Vagina (tissue), 2 donors: ENCODE results near the gene ALKBH8. TPM values are rescaled to one million over a fixed set of nuclear protein-coding genes. Genes with fewer than 3 reads are reported as not detected.

ENCODE experiments used
- DNase-seq, 2 donors: peaks; one replicate each; pipeline ENCODE4 v3.0.0-alpha.2; 2017; ENCODE audit errors: extremely low spot score in 2 of 2
- H3K27ac ChIP-seq: fragments of 200-600 bp; sonication (generic); one replicate; pipeline ENCODE4 v1.5.1; 2019
- H3K27me3 ChIP-seq: fragments of 200-600 bp; sonication (generic); one replicate; pipeline ENCODE4 v1.5.1; 2019
- H3K36me3 ChIP-seq, 2 donors: fragments of 200-600 bp; sonication (generic); one replicate each; pipeline ENCODE4 v1.5.1; 2017 to 2019
- H3K4me1 ChIP-seq: fragments of 200-600 bp; sonication (generic); one replicate; pipeline ENCODE4 v1.5.1; 2019
- H3K4me3 ChIP-seq, 2 donors: fragments of 200-600 bp; sonication (generic); 1 replicate in 1 of 2; 2 replicates in 1 of 2; pipeline ENCODE4 v1.5.1; 2016 to 2019
- H3K9me3 ChIP-seq: fragments of 200-600 bp; sonication (generic); one replicate; pipeline ENCODE4 v1.5.1; 2019
- POLR2A ChIP-seq, 2 donors: fragments of 450-650 bp; IDR thresholded peaks; one replicate each; pipeline ENCODE4 v1.6.1; 2017; ENCODE audit warnings: antibody characterized with exemption in 2 of 2, mild to moderate bottlenecking in 2 of 2, moderate library complexity in 2 of 2
- POLR2AphosphoS5 ChIP-seq, 2 donors: sonication (generic); formaldehyde crosslinking; IDR thresholded peaks; one replicate each; pipeline ENCODE4 v1.9.0; 2017; ENCODE audit warnings: antibody characterized with exemption in 2 of 2, mild to moderate bottlenecking in 2 of 2, low read depth in 1 of 2; ENCODE audit not compliant: insufficient read depth in 1 of 2
- intact Hi-C: fragments of 100-400 bp; cut with DNase I; formaldehyde crosslinking; loops from one replicate; pipeline ENCODE4 v1.15.1; 2023
- total RNA-seq: library from RNA; depleted of rRNA; stranded (reverse); fragments of >200 nt; gene quantifications from one replicate; pipeline ENCODE4 v1.2.3, GENCODE V29; 2016
- TF ChIP-seq, protein P1 (sequence below), 3 experiments: fragments of 450-650 bp in 2 of 3; fragments of 200-600 bp in 1 of 3; sonication (generic) in 1 of 3; IDR thresholded peaks; one replicate each; pipeline ENCODE4 v1.5.1; 2017 to 2019; ENCODE audit warnings: antibody characterized with exemption in 3 of 3, mild to moderate bottlenecking in 2 of 3, moderate library complexity in 2 of 3

Gene ALKBH8
- total RNA-seq, 1 donor from 2014 or later = 3.4 TPM

DNA sequence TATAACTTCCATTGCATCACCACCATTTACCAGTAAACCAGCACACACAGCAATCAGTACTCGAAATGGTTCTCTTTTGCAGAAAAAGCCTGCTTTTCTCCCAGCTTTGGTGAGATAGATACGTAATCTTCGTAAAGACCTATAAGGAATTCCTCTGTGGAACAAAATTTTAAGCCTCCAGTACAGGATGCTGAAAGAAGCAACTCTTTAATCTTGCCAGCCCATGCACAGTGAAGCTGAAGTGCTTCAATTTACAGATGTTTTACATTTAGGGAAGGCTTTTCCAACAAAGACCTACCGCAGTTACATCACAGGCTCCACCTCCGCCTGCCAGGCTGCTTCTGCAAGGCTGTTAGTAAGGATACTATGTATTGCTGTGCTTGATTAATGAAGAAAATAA, 27.3 kb upstream of the ALKBH8 start:
- intact Hi-C loops = loop anchor here (10.0 kb wide), 1 partner anchor 92 kb away; no protein-coding TSS in a partner anchor
- H3K27me3 ChIP-seq = peaks cover 3% of the 10 kb centered on the region
- no peak for DNase-seq
- peaks cover 18% of the 10 kb centered on the region for H3K4me1 ChIP-seq
- H3K36me3 ChIP-seq = no peaks in the 10 kb centered on the region
- TF ChIP-seq, protein P1, sequence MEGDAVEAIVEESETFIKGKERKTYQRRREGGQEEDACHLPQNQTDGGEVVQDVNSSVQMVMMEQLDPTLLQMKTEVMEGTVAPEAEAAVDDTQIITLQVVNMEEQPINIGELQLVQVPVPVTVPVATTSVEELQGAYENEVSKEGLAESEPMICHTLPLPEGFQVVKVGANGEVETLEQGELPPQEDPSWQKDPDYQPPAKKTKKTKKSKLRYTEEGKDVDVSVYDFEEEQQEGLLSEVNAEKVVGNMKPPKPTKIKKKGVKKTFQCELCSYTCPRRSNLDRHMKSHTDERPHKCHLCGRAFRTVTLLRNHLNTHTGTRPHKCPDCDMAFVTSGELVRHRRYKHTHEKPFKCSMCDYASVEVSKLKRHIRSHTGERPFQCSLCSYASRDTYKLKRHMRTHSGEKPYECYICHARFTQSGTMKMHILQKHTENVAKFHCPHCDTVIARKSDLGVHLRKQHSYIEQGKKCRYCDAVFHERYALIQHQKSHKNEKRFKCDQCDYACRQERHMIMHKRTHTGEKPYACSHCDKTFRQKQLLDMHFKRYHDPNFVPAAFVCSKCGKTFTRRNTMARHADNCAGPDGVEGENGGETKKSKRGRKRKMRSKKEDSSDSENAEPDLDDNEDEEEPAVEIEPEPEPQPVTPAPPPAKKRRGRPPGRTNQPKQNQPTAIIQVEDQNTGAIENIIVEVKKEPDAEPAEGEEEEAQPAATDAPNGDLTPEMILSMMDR (IDR thresholded peaks at IDR 0.05) = no peak
- TF ChIP-seq POLR2AphosphoS5 (IDR thresholded peaks at IDR 0.05; ENCODE audit: insufficient read depth in 1 of 2, low read depth in 1 of 2) (no peak), POLR2A (IDR thresholded peaks at IDR 0.05) (no peak)
- H3K4me3 ChIP-seq = no peak overlapping the region
- no peaks in the 10 kb centered on the region for H3K9me3 ChIP-seq
- no peak overlapping the region for H3K27ac ChIP-seq

DNA sequence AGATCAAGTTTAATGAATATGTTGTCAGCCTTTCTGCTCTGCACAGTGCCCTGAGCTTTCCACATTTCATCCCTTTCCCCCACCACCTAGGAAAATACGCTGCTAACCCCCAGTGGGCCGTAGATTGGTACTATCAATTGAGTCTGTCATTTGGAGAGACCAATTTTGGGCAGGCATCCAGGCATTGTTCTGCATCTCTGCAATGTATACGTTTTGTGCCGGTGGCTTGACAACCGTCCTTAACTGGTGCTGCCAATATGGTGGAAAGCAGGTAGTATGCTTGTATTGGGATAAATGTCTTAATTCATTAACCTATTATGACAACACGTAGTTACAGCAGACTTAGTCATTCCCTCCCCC, 26.7 kb upstream of the ALKBH8 start:
- Histone ChIP-seq H3K4me3 (peak overlapping the region in 1 of 2 donors; percentile 55), H3K4me1 (peaks cover 18% of the 10 kb centered on the region), H3K27me3 (peaks cover 3% of the 10 kb centered on the region), H3K27ac (no peak overlapping the region), H3K36me3 (no peaks in the 10 kb centered on the region), H3K9me3 (no peaks in the 10 kb centered on the region)
- intact Hi-C loops = loop anchor here (10.0 kb wide), 1 partner anchor 93 kb away; no protein-coding TSS in a partner anchor
- no peak for TF ChIP-seq POLR2A (IDR thresholded peaks at IDR 0.05)
- TF ChIP-seq, protein P1 (IDR thresholded peaks at IDR 0.05) = no peak
- no peak for TF ChIP-seq POLR2AphosphoS5 (IDR thresholded peaks at IDR 0.05; ENCODE audit: insufficient read depth in 1 of 2, low read depth in 1 of 2)
- DNase-seq = no peak

DNA sequence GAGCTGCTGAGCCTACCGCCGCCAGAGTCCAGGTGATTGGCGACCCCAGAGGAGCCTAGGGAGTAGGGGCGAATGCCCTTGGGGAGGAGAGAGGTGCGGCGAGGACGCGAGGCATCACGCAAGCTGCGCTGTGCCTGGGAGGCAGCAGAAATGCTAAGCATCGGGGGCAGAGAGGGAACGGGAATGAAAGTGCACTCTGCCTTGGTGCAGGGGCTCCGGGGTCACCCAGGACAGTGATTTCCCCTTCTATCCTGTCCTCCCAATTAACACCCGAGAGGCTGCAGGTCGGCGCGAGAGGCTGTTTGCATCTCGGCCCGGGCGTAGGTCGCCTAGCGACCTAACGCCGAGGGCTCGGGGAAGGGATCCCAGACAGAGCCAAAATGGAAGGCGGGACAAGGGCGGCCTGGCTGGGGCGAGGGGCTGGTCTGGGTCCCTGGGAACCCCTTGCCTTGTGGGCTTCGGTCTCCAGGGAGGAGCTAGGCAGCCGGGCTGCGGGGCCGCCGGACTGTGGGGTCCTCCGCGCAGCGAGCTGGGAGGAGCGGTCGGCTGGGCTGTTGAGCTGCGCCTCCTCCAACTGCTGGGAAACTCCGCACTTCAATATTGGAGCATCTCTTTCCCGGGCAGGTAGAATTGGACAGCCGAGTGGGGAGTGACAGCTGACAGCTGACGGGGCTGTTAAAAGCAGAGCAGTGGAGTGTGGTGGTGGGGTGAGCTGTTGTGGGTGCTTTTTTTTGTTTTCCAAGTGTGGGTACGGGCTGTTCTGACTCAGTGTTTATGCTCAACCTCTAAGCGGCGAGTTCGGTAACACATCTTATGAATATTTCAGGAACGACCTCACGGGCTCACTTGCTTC, 26.1 kb upstream of the ALKBH8 start:
- no peak for DNase-seq
- intact Hi-C loops = loop anchor here (10.0 kb wide), 1 partner anchor 93 kb away; no protein-coding TSS in a partner anchor
- H3K27me3 ChIP-seq = peaks cover 3% of the 10 kb centered on the region
- no peaks in the 10 kb centered on the region for H3K36me3 ChIP-seq
- no peak for TF ChIP-seq POLR2A (IDR thresholded peaks at IDR 0.05)
- TF ChIP-seq, protein P1 (IDR thresholded peaks at IDR 0.05) = no peak
- no peak for TF ChIP-seq POLR2AphosphoS5 (IDR thresholded peaks at IDR 0.05; ENCODE audit: insufficient read depth in 1 of 2, low read depth in 1 of 2)
- H3K9me3 ChIP-seq = no peaks in the 10 kb centered on the region
- H3K27ac ChIP-seq = no peak overlapping the region
- peak overlapping the region; percentile 55 to 58 for H3K4me3 ChIP-seq
- peaks cover 18% of the 10 kb centered on the region for H3K4me1 ChIP-seq

DNA sequence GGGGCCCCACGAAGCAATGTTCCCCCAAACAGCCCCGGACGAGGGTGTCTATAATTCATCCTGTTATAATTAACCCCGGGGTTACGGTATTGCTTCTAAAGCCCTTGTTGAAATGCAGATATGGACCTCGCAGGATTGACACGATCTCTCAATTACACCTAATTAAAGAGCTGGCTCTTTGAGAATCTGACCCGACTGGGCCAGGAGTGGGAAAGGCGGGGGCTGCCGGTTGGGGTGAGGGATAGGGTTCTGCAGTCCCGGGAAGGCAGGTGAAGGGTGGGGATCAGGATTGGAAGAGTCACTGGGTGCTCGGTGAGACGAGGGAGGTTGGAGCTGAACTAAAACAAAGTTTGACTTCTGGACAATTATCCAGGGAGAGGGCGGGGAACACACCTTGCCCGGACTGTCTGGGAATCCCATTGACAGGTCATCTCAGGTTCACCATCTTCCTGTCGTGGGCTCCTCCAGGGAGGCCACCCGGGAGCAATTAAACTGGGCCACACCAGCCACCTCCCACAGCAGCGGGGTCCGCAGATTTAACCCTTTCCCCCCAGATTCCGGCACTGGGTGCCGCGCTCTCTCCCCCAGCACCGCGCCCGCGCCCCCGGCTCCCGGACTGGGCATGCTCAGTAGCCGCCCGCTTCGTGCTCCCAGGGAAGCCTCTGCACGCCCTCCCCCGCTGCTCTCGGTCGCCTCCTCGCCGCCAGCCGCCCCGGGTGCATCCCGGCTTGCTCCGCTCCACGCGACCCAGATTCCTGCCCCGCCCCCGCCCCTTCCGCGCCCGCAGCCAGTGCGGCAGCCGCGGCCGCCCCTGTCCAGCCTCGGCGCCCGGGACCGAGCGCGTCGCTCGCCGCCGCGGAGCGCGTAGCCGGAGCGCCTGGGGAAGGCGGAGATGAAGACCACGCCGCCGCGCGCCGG, 25.2 kb upstream of the ALKBH8 start, which contains the start of gene ELMOD1:
Gene ELMOD1 (plus strand): TSS at position 688 of the 918 bp plus-strand sequence. CDS start 27,043 bp downstream, outside the sequence.
- no peak for TF ChIP-seq POLR2AphosphoS5 (IDR thresholded peaks at IDR 0.05; ENCODE audit: insufficient read depth in 1 of 2, low read depth in 1 of 2)
- Histone ChIP-seq H3K4me1 (peaks cover 18% of the 10 kb centered on the region), H3K4me3 (peak within 1 kb of the TSS; percentile 55 to 58), H3K27me3 (peaks cover 3% of the 10 kb centered on the region), H3K27ac (no peak within 1 kb of the TSS), H3K36me3 (no peaks in the 10 kb centered on the region), H3K9me3 (no peaks in the 10 kb centered on the region)
- intact Hi-C loops = loop anchor here (10.0 kb wide), 1 partner anchor 94 kb away; no protein-coding TSS in a partner anchor
- no peak for DNase-seq

DNA sequence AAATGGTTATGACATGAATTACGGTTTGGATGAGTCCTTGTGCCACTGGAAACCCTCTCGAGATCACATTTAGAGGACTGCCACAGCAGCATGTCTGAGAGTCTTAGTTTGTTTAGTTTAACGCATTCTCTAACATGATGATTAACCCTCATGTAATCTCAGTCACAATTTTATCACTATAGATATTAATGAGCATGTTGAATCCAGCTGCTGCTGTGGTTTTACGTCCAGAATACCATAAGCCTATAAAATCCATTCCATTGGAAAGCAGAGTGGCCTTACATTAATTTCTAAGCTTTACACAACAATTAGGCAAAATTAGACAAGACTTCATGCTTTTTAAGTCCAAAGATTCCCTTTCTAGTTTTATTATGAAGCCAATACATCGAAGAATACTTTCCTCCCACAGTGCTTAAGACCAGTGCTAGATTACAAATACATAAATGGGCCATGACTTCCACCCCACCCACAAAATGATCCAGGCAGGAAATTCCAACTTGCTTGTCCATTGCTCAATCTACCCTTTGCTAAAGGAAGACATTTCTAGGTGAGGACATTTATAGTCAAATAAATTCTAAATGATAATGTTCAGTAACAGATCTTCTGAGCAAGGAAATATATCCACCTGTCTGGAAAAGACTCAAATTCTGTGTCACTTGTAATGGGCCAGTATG, 21.9 kb upstream of the ALKBH8 start:
- H3K9me3 ChIP-seq = no peaks in the 10 kb centered on the region
- no peak overlapping the region for H3K27ac ChIP-seq
- intact Hi-C loops = no loop called here
- H3K4me1 ChIP-seq = peaks cover 18% of the 10 kb centered on the region
- H3K27me3 ChIP-seq = no peaks in the 10 kb centered on the region
- no peak overlapping the region for H3K4me3 ChIP-seq
- DNase-seq = no peak
- no peaks in the 10 kb centered on the region for H3K36me3 ChIP-seq
- TF ChIP-seq, protein P1 (IDR thresholded peaks at IDR 0.05) = no peak
- no peak for TF ChIP-seq POLR2A (IDR thresholded peaks at IDR 0.05)
- no peak for TF ChIP-seq POLR2AphosphoS5 (IDR thresholded peaks at IDR 0.05; ENCODE audit: insufficient read depth in 1 of 2, low read depth in 1 of 2)
